Right lung (tissue), 5 donors: ENCODE measurements around the gene GSTM4. TPM values are rescaled to one million over a fixed set of nuclear protein-coding genes. Genes with fewer than 3 reads are reported as not detected.
A peak's percentile ranks its signal among the peaks of the same experiment; 100 is the strongest.
"Not testable (repeated sequence)": the region's sequence is repeated elsewhere in the genome, so short reads cannot be mapped to it uniquely, and the experiment has no call there.

Source experiments
- DNase-seq, 2 donors: peaks; one replicate each; pipeline ENCODE4 v3.0.0-alpha.2; 2013
- polyA plus RNA-seq, 5 donors: library from polyadenylated mRNA; unstranded; fragments of 120-200 nt; gene quantifications; one replicate each; pipeline versions ENCODE4 v1.2.1 to v1.2.3, GENCODE V29; 2013; ENCODE audit warnings: inconsistent platforms in 1 of 5, low replicate concordance in 1 of 5; ENCODE audit not compliant: insufficient read length in 5 of 5, insufficient read depth in 1 of 5

GSTM4 gene
- polyA plus RNA-seq, 5 donors, result 27.7 to 34.1 (median 32.0) TPM

- no peak for DNase-seq
Measured at GRCh38 chr1:109636201-109636952, 19.5 kb upstream of the GSTM4 start.

DNA sequence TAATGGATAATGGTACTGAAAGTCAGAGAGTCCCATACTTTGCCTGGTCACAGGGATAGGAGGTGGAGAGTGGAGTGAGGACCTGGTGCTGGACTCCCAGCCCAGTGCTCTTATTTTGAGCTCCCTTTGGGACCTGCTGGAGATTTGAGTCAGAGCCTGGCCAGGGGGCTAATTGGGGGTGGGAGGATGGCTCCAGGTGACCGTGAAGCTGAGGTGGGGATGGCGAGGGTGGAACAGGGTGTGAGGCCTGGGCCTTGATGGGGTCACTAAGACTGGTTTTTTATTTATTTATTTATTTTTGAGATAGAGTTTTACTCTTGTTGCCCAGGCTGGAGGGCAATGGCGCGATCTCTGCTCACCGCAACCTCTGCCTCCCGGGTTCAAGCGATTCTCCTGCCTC, 18.5 kb upstream of the GSTM4 start:
- no peak for DNase-seq

DNA sequence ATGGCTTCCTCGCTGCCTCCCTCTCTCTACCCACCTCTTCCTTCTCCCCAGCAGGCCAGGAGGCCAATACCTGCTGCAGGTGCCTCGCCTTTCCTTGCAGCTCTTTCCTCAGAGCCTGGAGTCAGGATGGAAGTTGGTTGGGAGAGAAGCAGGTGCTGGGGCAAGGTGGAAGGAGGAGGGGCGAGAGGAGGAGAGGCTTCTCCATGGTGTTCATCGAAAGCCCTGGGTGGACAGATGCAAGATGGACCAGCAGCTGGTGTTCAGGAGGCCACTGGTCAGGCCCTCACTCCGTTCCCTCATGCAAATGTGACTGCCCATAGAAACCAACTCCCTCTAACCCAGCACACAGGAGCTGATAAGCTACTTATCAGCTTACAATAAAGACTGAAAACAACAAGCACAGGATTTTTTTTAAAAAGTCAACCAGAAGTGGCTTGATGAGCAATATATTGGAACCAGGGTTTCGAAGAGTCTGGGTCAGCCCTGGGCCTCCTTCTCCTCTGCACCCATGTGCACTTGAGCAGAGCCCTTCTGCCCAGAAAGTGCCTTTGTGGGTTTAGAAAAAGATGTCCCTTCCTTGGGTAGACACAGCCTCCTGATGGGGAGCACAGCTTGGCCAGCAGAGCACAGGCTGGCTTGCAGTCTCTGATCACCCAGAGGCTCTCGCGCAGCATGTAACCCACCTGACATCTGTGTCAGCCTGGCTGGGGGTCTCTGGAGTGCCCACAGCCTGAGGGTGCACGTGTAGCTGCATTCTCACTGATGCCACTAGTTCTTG, 16.6 kb upstream of the GSTM4 start:
- no peak for DNase-seq

- no peak for DNase-seq
Measured at GRCh38 chr1:109639841-109640184, 16.1 kb upstream of the GSTM4 start.

GRCh38 chr1:109640285-109640865, 15.5 kb upstream of the GSTM4 start:
- DNase-seq, result no peak

DNA sequence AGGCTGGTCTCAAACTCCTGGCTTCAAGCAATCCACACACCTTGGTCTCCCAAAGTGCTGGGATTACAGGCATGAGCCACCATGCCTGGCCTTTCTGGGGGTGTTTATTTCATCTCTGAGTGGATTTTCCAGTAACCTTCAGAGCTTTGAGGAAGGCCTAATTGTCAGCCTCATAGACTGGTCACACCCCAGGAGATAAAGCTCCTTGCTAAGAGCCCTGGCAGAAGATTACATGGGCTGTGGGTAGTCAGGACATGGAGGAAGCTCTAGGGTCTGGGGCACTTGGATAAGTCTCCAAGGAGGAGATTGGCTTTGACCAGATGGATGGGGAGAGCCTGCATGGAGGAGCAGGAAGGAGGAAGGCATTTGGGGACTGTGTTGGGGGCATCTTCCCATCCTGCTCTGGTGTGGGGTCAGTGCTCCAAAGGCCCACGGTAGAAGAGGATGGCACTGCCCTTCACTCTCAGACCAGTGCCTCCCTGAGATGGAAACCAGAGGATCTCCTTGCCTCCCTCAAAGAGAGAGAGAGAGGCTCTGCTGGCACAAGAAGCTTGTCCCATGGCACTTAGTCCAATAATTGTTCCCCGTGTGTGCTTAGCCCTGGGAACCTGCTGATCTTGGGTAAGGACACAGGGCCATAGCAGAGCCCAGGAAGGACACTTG, 14.7 kb upstream of the GSTM4 start:
- no peak for DNase-seq

DNA sequence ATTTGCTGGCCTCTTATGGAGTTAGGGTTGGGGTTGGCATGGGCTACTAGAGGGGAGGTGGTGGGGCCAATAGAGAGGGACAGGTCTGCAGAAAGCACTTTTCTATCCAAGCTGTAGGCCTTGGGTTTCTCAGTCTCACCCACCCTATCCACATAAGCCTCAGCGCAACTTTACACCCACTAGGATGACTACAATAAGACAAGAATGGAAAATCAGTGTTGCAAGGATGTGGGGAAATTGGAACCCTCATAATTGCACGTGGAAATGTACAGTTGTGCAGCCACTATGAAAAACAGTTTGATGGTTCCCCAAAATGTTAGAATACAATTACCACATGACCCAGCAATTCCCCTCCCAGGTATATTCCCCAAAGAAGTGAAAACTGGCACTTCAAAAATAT, 14.0 kb upstream of the GSTM4 start:
- DNase-seq, result no peak

GRCh38 chr1:109642626-109643025, 13.3 kb upstream of the GSTM4 start:
- no peak for DNase-seq

GRCh38 chr1:109643385-109644230, 12.3 kb upstream of the GSTM4 start:
- DNase-seq, result peak; percentile 55 to 63

DNA sequence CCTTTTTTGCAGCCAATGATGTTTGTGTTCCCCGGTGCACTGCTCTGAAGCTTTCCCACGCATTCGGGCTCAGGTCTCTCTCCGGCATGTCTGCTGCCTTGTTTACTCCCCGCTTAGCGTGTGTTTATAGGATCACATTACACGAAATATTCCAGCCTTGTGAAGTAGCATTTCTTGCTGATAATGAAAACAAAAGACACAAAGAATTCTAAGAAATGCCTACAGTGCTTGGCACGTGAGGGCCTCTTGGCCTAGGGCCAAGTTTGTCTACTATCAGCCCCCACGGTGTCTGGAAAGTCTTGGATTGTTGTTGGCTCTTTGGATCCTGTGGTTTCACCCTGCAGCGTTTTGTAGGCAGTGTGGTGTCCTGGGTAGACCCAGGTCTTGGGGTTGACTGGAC, 11.2 kb upstream of the GSTM4 start:
- no peak for DNase-seq

- DNase-seq, result no peak
Measured at GRCh38 chr1:109649491-109649914, 6.4 kb upstream of the GSTM4 start.

DNA sequence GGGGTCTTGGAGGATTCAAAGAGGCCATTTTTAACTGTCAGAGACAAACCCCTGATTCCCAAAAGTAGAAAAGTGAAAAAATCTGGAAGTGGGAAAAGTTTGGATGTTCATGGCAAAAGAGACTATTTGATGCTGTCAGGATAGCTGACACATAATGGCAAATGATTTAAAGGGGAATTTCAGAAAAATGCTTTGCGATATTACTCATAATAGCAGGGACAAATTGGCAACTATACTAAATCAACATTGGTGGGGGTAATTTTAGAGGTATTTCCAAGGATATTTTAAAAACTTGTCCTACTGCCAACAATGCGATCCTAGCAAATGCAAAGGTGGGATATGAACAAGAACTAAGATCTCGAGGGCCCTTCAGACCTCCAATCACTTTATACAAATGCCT, 5.3 kb upstream of the GSTM4 start:
- DNase-seq, result no peak

DNA sequence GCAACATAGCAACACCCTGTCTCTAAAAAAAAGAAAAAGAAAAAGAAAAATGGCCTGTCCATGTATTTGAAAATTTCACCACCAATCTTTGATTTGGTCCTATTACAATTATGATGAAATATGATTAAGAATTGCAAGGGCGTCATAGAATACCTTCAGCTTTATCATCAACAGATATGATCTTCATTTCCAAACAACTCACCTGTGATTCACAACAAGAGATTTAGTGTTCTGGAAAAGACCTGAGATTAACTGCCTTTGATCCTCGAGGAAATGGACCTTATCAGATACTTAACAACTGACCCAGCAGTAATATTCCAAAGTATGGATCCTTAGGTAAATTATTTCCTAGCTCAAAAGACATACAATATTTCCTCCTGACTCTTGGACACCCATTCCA, 3.5 kb upstream of the GSTM4 start:
- no peak for DNase-seq

- no peak for DNase-seq
Measured at GRCh38 chr1:109653306-109653705, 2.6 kb upstream of the GSTM4 start.

GRCh38 chr1:109654519-109654918, 1.4 kb upstream of the GSTM4 start:
- no peak for DNase-seq

- no peak for DNase-seq
Measured at GRCh38 chr1:109657395-109657794, 1.5 kb downstream of the GSTM4 start.

DNA sequence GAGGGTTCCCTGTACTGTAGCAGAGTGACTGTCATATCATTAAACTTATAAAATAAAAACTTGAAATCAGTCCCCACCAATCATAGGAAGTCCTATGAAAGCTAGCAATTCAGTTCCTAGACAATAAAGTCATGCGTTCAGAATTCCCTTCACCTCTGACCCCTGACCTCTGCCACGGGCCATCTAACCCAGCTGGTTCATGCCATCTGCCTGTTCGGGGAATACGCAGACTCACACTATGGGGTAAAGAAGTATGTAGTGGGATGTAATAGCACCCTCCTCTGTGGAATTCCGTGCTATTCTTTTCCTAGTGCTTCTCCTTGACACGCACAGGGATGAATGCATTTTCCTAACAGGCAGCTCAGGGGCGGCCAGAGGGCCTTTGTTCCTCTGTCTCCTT, 2.1 kb downstream of the GSTM4 start:
- DNase-seq, result no peak

GRCh38 chr1:109658533-109659042, 2.7 kb downstream of the GSTM4 start:
- DNase-seq, result no peak

DNA sequence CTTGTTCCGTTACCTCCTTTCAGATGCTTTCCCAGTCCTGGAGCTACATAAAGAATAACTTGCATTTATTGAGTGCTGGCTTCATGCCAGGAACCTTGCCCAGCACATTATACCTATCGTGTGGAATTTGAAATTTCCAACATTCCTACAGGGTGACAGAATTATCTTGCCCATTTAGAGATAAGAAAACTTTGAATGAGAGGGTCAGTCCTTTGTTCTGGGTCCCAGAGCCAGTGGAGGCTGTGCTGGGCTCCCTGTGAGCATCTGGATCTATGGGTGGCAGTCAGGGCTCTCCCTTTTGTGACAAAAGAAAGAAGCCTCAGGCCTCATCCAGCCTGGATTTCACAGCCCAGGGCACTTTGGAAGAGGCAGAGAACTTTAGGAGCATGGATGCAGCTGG, 3.2 kb downstream of the GSTM4 start:
- DNase-seq, result no peak

DNA sequence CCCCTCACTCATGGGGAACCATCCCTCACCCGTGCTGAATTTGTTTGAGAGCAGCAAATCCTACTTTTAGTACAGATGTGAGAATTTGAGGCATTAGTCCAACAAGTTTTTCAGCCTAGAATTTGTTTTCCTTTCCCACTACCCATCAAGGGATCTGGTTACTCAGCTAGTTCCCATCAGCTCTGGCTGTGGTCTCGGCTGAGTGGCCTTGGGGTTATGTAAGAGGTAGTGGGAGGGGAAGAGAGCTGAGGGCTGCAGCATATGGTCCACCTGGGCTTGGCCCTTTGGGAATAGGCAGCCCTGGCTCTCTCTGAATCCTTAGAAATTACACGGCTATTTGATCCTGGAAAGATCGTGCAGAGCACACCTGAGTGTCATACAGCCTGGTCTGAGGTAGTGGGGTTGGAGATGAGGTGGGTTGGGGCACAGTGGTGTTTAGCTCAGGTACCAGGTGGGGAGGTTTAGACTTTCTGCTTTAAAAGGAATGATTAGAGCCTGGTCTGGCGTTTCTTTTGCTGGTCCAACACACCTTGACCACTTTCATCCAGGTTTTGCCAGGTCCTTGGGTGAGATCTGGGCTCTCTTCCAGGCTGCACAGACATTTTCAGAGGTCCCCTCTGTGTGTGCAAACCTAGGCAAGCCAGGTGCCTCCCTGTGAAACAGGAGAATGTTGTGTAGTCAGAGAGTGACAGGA, 4.2 kb downstream of the GSTM4 start:
- no peak for DNase-seq

DNA sequence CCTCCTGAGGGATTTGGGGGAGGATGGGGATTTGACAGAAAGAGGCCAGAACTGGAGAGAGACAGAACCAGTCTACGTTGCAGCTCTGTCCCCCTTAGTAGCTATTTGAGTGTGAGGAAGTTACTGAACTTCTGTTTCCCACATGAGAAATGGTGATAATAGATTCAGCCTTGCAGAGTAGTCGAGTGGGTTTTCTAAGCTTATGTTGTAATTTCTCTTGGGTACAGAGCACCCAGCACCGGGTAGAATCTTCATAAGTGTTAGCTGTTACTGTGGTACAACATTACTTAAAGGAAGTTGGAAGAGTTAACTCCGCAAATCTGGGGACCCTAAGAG, 4.8 kb downstream of the GSTM4 start:
- not testable (repeated sequence) for DNase-seq
